Adrenal gland (tissue), 12 donors: Measurements from ENCODE around the gene BACH2. TPM values are rescaled to one million over a fixed set of nuclear protein-coding genes. Genes with fewer than 3 reads are reported as not detected.

ENCODE experiments used
- DNase-seq, 7 donors: peaks; one replicate each; pipeline ENCODE4 v3.0.0-alpha.2; 2019 to 2020
- H3K27ac ChIP-seq, 5 donors: fragments of 200-600 bp; sonication (generic) in 4 of 5; 1 replicate in 3 of 5; 2 replicates in 2 of 5; pipeline versions ENCODE4 v1.5.1 to v1.8.0; 2016 to 2020; ENCODE audit warnings: mild to moderate bottlenecking in 1 of 5
- H3K27me3 ChIP-seq: fragments of 200-600 bp; 2 replicates; pipeline ENCODE4 v1.8.0; 2021
- H3K36me3 ChIP-seq, 2 donors: fragments of 200-600 bp; replicated peaks in 1 of 2; 1 replicate in 1 of 2; 2 replicates in 1 of 2; pipeline versions ENCODE4 v1.5.1 to v1.8.0; 2018 to 2022
- H3K4me1 ChIP-seq, 2 donors: fragments of 200-600 bp; replicated peaks in 1 of 2; 1 replicate in 1 of 2; 2 replicates in 1 of 2; pipeline versions ENCODE4 v1.5.1 to v1.8.0; 2018 to 2021
- H3K4me3 ChIP-seq, 4 donors: fragments of 200-600 bp; sonication (generic) in 3 of 4; one replicate each; pipeline ENCODE4 v1.5.1; 2016 to 2018
- H3K9me3 ChIP-seq, 3 donors: fragments of 200-600 bp; sonication (generic) in 1 of 3; replicated peaks in 1 of 3; 1 replicate in 2 of 3; 2 replicates in 1 of 3; pipeline versions ENCODE4 v1.5.1 to v1.8.0; 2016 to 2021
- CTCF ChIP-seq, 6 experiments: fragments of 450-650 bp in 4 of 6; fragments of 200-600 bp in 2 of 6; sonication (generic) in 1 of 6; IDR thresholded peaks; 1 replicate in 5 of 6; 2 replicates in 1 of 6; pipeline versions ENCODE4 v1.5.1 to v1.8.0; 2016 to 2021; ENCODE audit warnings: antibody characterized with exemption in 6 of 6, mild to moderate bottlenecking in 2 of 6, moderate library complexity in 1 of 6
- POLR2A ChIP-seq, 2 donors: fragments of 450-650 bp; IDR thresholded peaks; one replicate each; pipeline ENCODE4 v1.6.1; 2017; ENCODE audit warnings: antibody characterized with exemption in 2 of 2, mild to moderate bottlenecking in 2 of 2, moderate library complexity in 1 of 2
- WGBS, 4 donors: extraction: QIAGEN DNeasy Blood & Tissue Kit in 2 of 4; methylation state at CpG; one replicate each; pipeline versions ENCODE4 v1.1.5 to v1.1.7; 2013 to 2017; 5-methylcytosine and 5-hydroxymethylcytosine counted together
- intact Hi-C, 2 donors: fragments of 100-400 bp; cut with DNase I; formaldehyde crosslinking; loops; one replicate each; pipeline versions ENCODE4 v1.14.1 to v1.15.0; 2022 to 2023
- polyA plus RNA-seq, 3 donors: library from polyadenylated mRNA; stranded (reverse); fragments of 200-250 nt in 2 of 3; fragments of 350-450 nt in 1 of 3; fragmentation: Illumina TruSeq in 1 of 3; extraction: RNeasy Lipid Tissue Mini Kit (QIAGEN cat#74804) in 1 of 3; gene quantifications; one replicate each; pipeline ENCODE4 v1.2.3, GENCODE V29; 2013 to 2014
- total RNA-seq, 9 donors: library from RNA; depleted of rRNA in 4 of 9; stranded (reverse); fragments of >200 nt in 4 of 9; fragments of 120-200 nt in 1 of 9; fragmentation: NEBNext Ultra II Directional in 1 of 9; extraction: Animal tissue kit (Norgen Biotek cat#: 25700) in 1 of 9; gene quantifications; one replicate each; pipeline versions ENCODE4 v1.1.0 to v1.2.4, GENCODE V29; 2013 to 2023
- donor health status: healthy with polysubstance abuse.
- donor health status: Bipolar disorder and iron deficiency.
- donor health status: DM: yes; HTN: yes; CAD: no.
- donor health status: DM: no; HTN: no; CAD: no.
- donor health status: DM: no; HTN: no; CAD: no.
- donor health status: DM: yes; HTN: yes; CAD: no.

Gene BACH2
- total and polyA plus RNA-seq, 12 donors: 0.08 to 2.9 (median 0.83) TPM

- Histone ChIP-seq H3K36me3 (no peaks in the 10 kb centered on the region), H3K9me3 (no peaks in the 10 kb centered on the region), H3K27ac (no peak overlapping the region), H3K4me1 (no peaks in the 10 kb centered on the region), H3K4me3 (no peak overlapping the region), H3K27me3 (no peaks in the 10 kb centered on the region)
- WGBS, 4 donors: 84 to 90% (median 85%) methylated on average over 5 of the region's 5 CpGs
- intact Hi-C loops: no loop called here
- no peak for DNase-seq
- no peak for TF ChIP-seq POLR2A (IDR thresholded peaks at IDR 0.05)
- TF ChIP-seq CTCF (IDR thresholded peaks at IDR 0.05): no peak
Observed at GRCh38 chr6:90148867-90149266, 147.8 kb downstream of the BACH2 start.

DNA sequence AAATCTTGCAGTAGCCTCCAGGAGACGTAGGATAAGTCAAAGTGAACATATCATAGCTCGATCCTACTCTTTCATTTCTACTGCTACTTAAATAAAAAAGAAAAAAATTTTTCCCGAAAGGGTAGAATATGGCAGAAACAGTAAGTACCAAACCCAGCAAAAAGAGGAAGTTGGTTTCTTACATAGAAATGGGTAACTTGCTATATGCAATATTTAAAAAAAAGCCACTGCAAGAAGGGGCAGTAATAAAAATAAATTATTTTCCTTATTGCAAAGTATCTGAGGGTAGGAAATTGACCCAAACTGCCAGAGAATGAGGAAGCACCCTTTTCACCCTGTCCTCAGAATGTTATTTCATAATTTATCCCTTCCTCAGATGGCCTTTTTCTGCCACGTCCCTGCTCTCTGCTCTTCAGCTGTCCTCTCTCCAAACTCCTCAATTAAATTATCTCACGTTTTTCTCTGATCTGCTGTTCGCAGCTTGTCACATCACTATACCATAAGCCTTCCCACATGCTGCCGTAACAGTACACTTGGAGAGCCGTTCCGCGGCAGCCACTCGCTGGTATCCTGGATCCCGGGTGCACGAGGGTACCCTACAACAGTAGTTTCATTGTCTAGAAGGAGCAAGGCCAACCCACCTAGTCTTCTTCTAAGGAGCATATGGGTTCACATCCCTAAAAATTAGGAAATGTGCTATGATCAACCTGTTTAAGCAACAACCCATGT is 149.6 kb downstream of the BACH2 start:
- WGBS, 4 donors: 78 to 79% (median 79%) methylated on average over 13 of the region's 13 CpGs
- intact Hi-C loops: no loop called here
- H3K36me3 ChIP-seq: no peaks in the 10 kb centered on the region
- H3K4me1 ChIP-seq: no peaks in the 10 kb centered on the region
- H3K27ac ChIP-seq: no peak overlapping the region
- DNase-seq: no peak
- H3K4me3 ChIP-seq: no peak overlapping the region
- no peaks in the 10 kb centered on the region for H3K27me3 ChIP-seq
- TF ChIP-seq POLR2A (IDR thresholded peaks at IDR 0.05): no peak
- no peak for TF ChIP-seq CTCF (IDR thresholded peaks at IDR 0.05)
- no peaks in the 10 kb centered on the region for H3K9me3 ChIP-seq

DNA sequence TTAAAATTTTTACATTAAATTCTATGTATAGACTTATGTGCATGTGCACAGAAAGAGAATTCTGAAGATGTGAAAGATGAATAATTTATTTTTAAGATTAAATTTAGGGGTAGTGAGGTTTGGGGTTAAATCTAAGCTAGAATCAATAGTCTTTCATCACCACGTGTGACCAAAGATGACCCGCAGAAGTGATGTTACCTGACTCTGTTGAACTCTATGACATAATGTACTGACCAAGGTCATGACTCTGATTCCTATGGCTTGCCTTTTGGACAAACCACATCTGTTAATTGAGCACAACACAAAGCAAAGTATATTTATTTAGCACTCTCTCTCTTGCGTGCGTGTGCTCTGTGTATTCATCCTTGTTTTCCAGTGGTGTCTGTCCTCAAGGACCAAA is 150.6 kb downstream of the BACH2 start:
- TF ChIP-seq POLR2A (IDR thresholded peaks at IDR 0.05): no peak
- no peak for TF ChIP-seq CTCF (IDR thresholded peaks at IDR 0.05)
- intact Hi-C loops: no loop called here
- no peak overlapping the region for H3K4me3 ChIP-seq
- H3K4me1 ChIP-seq: no peaks in the 10 kb centered on the region
- no peaks in the 10 kb centered on the region for H3K36me3 ChIP-seq
- no peaks in the 10 kb centered on the region for H3K27me3 ChIP-seq
- no peak overlapping the region for H3K27ac ChIP-seq
- no peak for DNase-seq
- no peaks in the 10 kb centered on the region for H3K9me3 ChIP-seq
- 84 to 91% (median 88%) methylated on average over 4 of the region's 4 CpGs for WGBS, 4 donors

DNA sequence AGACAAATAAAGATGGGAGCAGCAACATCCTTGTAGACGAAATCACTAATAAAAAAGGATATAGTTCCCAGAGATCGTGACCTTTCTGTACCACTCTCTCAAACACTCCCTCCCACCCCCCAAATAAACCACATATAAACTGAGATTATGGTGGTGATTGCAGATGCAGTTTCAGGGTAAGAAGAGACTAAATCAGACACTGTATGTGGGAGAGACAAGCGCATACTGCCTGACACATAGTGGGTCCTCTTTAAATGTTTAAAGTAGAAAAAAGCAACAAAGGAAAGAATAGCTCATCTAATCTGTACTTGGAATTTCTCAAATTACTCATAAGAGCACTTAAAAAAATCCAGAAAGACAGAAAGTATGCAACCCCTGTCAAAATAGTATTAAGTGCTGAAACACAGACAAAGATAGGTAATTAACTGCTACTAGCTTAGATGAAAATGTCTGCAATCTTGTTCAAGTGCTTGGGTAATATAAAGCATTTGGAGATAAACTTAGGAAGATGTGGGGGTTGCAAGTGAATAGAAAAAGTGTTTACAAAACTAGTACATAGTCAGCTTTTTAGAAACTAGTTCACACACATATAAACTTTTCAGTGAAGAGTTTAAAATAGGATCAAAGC is 151.6 kb downstream of the BACH2 start:
- intact Hi-C loops: no loop called here
- TF ChIP-seq POLR2A (IDR thresholded peaks at IDR 0.05) (no peak), CTCF (IDR thresholded peaks at IDR 0.05) (no peak)

More for the DNA sequence above, 151.6 kb downstream of the BACH2 start:
- H3K4me1 ChIP-seq: no peaks in the 10 kb centered on the region
- H3K4me3 ChIP-seq: no peak overlapping the region
- H3K27me3 ChIP-seq: no peaks in the 10 kb centered on the region
- H3K27ac ChIP-seq: no peak overlapping the region
- no peak for DNase-seq
- WGBS, 4 donors: 90 to 95% (median 93%) methylated on average over 3 of the region's 3 CpGs
- no peaks in the 10 kb centered on the region for H3K36me3 ChIP-seq
- no peaks in the 10 kb centered on the region for H3K9me3 ChIP-seq
